Measurements from ENCODE around the gene PPP1R14C.

The PPP1R14C gene

DNA sequence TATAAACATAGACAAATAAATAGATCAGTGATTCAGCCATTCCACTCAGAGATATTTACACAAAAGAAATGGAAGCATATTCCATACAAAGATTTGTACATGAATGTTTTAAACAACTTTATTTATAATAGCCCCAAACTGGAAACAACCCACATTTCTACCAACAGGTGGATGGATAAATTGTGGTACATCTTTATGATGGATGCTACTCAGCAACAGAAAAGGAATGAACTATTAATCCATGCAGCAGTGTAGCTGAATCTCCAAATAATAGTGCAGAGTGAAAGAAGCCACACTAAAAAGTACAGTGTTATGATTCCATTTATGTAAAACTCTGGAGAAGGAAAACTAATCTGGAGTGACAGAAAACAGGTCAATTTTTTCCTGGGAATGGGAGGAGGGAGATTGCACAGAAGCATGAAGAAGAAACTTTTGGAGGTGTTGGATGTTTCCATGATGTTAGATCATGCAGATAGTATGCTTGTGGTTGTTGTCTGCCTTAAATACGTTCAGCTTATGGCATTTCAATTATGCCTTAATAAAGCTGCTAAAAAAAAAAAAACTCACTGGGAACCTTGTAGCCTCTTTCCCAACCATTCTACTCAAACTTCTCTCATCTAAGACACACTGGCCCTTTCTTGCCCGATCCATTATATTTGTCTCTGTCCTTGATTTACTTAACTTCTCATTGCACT is 100.9 kb downstream of the PPP1R14C start:
- Histone ChIP-seq H4K20me1 (ENCODE audit: insufficient read depth, low read length) (no peaks in the 10 kb centered on the region), H3K79me2 (ENCODE audit: low read length) (no peaks in the 10 kb centered on the region), H3K4me2 (ENCODE audit: low read length) (no peak overlapping the region), H3K27me3 (ENCODE audit: low read depth, low read length) (no peaks in the 10 kb centered on the region), H2AFZ (ENCODE audit: low read depth, low read length) (no peak overlapping the region), H3K36me3 (replicated peaks; ENCODE audit: low read depth, low read length) (no peaks in the 10 kb centered on the region), H3K4me1 (ENCODE audit: low read length) (peaks cover 3% of the 10 kb centered on the region; the same call in 1 of the 2 replicates), H3K9me3 (ENCODE audit: insufficient read depth, low read length) (no peaks in the 10 kb centered on the region), H3K9ac (ENCODE audit: low read length) (no peak overlapping the region), H3K4me3 (ENCODE audit: low read length) (no peak overlapping the region), H3K27ac (ENCODE audit: low read length) (no peak overlapping the region)
- no peak for TF ChIP-seq EZH2phosphoT487 (IDR thresholded peaks at IDR 0.05; ENCODE audit: low read depth)
- no peak for TF ChIP-seq CTCF (IDR thresholded peaks at IDR 0.05; ENCODE audit: low read depth, low read length)

DNA sequence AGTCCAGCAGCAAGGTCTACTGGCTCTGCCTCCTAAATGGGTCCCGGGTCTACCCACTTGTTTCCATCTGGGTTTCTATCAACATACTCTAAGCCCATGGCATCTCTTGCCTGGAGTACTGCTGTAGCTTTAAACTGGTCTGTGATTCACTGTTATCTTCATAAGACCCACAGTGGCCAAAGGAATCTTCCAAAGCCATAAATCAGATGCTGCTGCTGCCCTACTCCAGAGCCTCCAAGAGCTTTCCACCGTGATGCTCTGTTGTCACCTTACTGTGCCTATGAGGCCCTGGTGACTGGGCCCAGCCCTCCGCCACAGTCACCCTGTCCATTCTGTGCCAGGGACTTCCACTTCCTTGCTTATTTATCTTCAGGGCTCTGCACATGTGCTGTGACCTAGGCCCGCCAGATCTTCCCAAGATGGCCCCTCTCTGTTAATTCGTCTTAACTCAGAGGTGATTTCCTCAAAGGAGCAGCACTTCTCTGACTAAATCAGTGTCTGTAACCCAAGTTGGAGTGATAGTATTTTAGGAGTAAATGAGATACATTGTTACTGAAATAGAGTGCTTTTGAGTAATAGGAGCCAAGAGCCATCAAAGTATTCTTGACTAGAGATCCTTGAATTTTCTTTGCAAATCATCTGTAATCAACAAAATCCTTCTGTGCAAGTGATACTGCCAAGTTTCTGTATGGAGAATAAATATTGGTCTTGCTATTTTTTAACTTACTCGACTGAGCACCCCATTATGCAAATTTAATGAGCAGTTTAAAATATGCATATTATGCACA is 102.5 kb downstream of the PPP1R14C start:
- TF ChIP-seq CTCF (IDR thresholded peaks at IDR 0.05; ENCODE audit: low read depth, low read length) (no peak), EZH2phosphoT487 (IDR thresholded peaks at IDR 0.05; ENCODE audit: low read depth) (no peak)
- Histone ChIP-seq H4K20me1 (ENCODE audit: insufficient read depth, low read length) (no peaks in the 10 kb centered on the region), H3K4me2 (ENCODE audit: low read length) (no peak overlapping the region), H3K4me1 (ENCODE audit: low read length) (peaks cover 3% of the 10 kb centered on the region; the same call in 1 of the 2 replicates), H3K27me3 (ENCODE audit: low read depth, low read length) (no peaks in the 10 kb centered on the region), H3K9me3 (ENCODE audit: insufficient read depth, low read length) (no peaks in the 10 kb centered on the region), H3K36me3 (replicated peaks; ENCODE audit: low read depth, low read length) (no peaks in the 10 kb centered on the region), H3K9ac (ENCODE audit: low read length) (no peak overlapping the region), H3K79me2 (ENCODE audit: low read length) (no peaks in the 10 kb centered on the region), H3K27ac (ENCODE audit: low read length) (no peak overlapping the region), H3K4me3 (ENCODE audit: low read length) (no peak overlapping the region), H2AFZ (ENCODE audit: low read depth, low read length) (no peak overlapping the region)

- Histone ChIP-seq H3K4me3 (ENCODE audit: low read length) (no peak overlapping the region), H3K9me3 (ENCODE audit: insufficient read depth, low read length) (no peaks in the 10 kb centered on the region), H3K27me3 (ENCODE audit: low read depth, low read length) (no peaks in the 10 kb centered on the region), H2AFZ (ENCODE audit: low read depth, low read length) (no peak overlapping the region), H3K9ac (ENCODE audit: low read length) (no peak overlapping the region), H3K36me3 (replicated peaks; ENCODE audit: low read depth, low read length) (no peaks in the 10 kb centered on the region), H3K4me2 (ENCODE audit: low read length) (no peak overlapping the region), H4K20me1 (ENCODE audit: insufficient read depth, low read length) (no peaks in the 10 kb centered on the region), H3K79me2 (ENCODE audit: low read length) (no peaks in the 10 kb centered on the region), H3K27ac (ENCODE audit: low read length) (no peak overlapping the region), H3K4me1 (ENCODE audit: low read length) (no peaks in the 10 kb centered on the region)
- TF ChIP-seq CTCF (IDR thresholded peaks at IDR 0.05; ENCODE audit: low read depth, low read length) (no peak), EZH2phosphoT487 (IDR thresholded peaks at IDR 0.05; ENCODE audit: low read depth) (no peak)
Measured at GRCh38 chr6:150247803-150248202, 105.0 kb downstream of the PPP1R14C start.

DNA sequence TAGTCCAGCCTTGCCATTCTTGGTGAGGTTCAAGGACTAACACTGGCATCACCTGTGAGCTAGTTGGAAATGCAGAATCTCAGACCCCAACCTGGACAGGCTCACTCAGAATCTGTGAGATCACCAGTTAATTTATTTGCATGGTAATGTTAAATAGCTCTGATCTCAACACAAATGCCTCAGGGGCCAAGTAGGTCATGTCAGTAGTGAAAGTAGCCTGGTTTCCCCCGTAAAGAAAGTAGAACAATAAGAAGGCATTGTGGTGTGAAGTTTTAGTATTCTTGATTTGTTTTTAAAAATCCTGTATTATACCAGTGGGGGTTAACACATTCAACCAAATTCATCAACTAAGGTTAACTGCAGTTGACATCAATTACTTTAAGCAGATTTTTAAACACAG is 105.5 kb downstream of the PPP1R14C start:
- TF ChIP-seq EZH2phosphoT487 (IDR thresholded peaks at IDR 0.05; ENCODE audit: low read depth) (no peak), CTCF (IDR thresholded peaks at IDR 0.05; ENCODE audit: low read depth, low read length) (no peak)
- H3K4me3 ChIP-seq (ENCODE audit: low read length): no peak overlapping the region
- no peak overlapping the region for H3K4me2 ChIP-seq (ENCODE audit: low read length)

More for the DNA sequence above, 105.5 kb downstream of the PPP1R14C start:
- no peak overlapping the region for H3K9ac ChIP-seq (ENCODE audit: low read length)
- H3K9me3 ChIP-seq (ENCODE audit: insufficient read depth, low read length): no peaks in the 10 kb centered on the region
- H3K4me1 ChIP-seq (ENCODE audit: low read length): no peaks in the 10 kb centered on the region
- no peaks in the 10 kb centered on the region for H3K27me3 ChIP-seq (ENCODE audit: low read depth, low read length)
- H3K79me2 ChIP-seq (ENCODE audit: low read length): no peaks in the 10 kb centered on the region
- no peak overlapping the region for H3K27ac ChIP-seq (ENCODE audit: low read length)
- no peaks in the 10 kb centered on the region for H4K20me1 ChIP-seq (ENCODE audit: insufficient read depth, low read length)
- H2AFZ ChIP-seq (ENCODE audit: low read depth, low read length): no peak overlapping the region
- no peaks in the 10 kb centered on the region for H3K36me3 ChIP-seq (replicated peaks; ENCODE audit: low read depth, low read length)

Data from OCI-LY3 (cell line).